Measurements from ENCODE around the gene ROR2.
A peak's percentile ranks its signal among the peaks of the same experiment; 100 is the strongest.

Gene ROR2

DNA sequence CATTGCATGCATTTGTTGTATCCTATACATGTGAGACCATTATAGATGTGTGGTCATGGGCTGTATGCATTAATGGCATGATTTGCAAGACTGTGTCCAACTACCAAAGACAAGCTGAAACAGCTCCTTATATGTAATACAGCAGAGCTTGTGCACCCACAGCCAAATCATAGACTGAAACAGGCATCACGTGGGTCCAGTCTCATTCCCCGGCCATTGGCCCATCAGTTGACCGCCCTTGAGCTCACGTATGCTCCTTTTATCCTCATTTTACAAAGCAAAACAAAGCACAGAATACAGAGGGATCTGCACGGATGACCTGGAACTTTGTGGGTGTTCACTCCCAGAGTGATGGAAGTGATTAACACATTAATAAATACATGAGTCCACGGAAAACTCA lies 109.1 kb downstream of the ROR2 start:
- no peak for DNase-seq (ENCODE audit: low read depth)

DNA sequence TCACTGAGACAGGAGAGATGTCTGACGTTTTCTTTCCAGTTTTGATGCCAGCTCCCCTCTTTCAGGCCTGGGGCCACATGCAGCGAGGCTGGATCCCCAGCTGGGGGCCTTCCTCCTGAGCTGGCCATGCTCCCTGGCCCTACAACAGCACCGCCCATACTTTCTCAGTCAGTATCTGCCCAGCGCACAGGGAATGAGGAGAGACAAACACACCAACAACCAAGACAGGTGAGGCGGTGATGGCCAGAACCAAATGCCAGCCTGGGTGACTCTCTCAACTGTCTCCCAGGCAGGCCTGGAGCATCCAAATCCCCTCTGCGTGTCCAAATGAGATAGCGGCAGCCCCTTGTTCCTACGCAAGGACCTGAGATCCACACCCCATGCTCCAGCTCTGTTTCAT lies 109.6 kb downstream of the ROR2 start:
- DNase-seq (ENCODE audit: low read depth) = no peak

DNA sequence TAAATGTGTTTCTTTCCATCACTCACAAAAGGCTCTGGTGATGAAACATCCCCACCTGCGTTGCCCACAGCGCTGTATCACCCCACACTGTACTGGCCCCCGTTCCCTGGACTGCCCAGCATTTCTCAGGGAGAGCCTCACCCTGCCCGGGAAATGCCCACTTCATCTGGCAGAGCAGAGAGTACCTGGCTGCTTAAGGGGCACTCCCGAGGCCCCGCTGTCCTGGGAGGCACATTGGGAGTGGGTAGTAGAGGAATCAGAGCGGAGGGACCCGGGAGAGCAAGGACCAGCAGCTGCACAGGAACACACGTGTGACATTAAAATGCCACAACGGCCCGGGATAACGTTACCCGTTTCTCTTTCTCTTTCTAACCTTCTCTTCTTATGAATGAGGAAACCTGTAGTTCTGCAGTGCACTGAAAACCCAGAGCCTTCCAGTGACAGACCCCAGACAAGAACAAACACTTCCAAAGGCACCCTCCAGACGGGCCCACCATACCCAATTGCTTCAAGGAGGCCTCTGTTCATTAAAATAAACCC lies 110.0 kb downstream of the ROR2 start:
- no peak for DNase-seq (ENCODE audit: low read depth)

DNA sequence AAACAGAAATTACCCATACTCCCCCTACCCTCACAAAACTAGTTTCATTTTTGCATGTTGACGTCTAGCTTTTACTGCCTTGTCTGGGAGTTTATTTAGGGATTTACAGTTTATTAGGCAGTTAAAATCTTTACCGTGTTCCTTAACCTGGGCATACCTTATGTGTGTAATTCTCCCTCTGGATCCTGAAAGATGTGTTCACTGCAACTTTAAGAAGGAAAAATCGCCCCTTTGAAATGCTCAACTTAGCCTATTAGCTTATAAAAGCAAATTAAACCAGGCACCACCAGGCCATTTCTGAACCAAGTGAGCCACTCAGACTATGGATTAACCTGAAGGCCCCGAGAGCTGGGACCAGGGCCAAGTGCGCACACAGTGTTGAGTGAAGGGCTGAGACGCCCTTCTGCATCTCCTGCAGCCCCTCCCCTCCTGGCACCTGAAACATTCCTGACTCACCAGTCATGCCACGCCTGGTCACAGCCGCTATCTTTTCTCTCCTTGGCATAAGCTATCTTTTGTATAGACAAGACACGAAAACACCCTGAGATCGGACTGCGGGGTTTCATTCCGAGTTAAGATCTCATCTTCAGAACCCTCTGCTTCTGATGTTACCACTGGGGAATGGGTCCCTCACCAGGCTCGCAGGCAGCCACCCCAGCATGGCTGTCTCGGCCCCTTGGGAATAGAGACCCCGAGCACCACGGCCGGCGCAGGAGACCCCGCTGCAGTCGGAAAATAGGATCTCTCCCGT lies 111.9 kb downstream of the ROR2 start:
- peak; percentile 66 for DNase-seq (ENCODE audit: low read depth)

DNA sequence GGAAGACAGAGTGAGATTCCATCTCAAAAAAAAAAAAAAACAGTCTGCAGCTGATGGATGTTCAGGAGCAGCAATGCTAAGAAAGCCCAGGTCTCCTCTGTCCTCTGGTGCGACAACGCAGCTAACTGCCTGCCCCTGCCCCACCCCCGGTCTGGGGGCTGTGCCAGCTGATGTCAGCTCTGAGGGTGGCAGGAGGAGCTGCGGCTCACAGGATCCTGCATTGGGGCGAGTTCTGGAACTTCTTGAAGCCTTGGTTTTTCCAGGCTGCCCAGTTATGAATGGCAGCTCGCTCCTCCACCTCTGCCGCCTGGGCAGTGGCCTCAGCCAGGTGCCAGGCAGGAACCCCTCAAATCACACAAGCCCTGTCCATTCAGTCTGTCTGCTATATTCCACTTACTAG lies 113.5 kb downstream of the ROR2 start:
- no peak for DNase-seq (ENCODE audit: low read depth)

DNA sequence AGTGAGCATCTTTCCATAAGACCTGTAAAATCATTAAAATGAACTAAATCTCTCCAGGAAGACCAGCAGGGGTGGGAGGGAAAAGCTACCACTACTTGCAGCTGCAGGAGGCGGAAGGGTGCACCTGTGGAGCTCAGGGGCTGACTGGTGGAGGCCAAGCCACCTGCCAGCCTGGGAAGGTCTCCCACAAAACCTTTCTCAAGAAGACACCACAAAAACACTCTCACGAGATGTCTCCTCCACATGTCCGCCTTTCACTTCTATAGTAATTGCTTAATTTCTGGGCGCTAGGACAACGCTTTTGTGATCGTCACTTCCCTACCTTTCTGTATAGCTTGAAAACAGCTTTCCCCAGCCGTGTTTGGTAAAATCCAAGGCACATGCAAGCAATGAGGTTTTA lies 114.4 kb downstream of the ROR2 start:
- no peak for DNase-seq (ENCODE audit: low read depth)

DNA sequence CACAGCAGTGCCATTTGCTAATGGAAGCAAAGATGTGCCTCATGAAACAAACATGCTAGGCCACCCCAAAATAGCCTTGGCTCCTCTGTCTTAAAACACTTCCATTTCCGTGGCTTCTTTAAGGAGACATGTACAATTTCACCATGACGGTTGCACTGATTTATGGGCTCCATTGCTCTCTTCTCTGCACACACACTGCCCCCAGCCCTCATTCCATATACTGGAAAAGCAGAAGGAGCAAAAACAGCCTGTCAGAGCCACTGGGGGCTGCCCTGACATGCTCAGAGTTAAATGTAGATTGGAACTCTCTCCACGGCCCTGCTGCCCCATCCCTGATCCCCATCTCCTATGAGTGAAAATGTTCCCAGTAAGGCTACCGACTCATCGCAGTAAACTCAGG lies 114.8 kb downstream of the ROR2 start:
- DNase-seq (ENCODE audit: low read depth) = no peak

DNA sequence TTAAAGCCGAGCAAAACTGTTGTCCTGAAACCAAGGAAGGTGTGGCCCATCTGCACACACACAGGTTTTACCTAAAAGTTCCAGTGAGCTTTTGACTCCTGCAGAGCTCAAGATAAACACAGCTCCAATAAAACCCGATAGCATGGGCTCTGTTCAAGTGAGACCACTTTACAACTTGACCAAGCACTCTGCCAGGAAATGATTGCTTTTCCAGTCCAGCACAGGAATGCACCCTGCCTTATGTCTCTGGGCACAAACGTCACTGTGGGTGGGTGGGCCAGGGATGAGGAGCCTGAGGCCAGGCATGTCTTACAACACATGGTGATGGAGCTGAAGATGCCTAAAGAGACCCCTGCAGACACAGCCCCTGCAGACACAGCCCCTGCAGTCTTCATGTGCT lies 115.3 kb downstream of the ROR2 start:
- no peak for DNase-seq (ENCODE audit: low read depth)

DNA sequence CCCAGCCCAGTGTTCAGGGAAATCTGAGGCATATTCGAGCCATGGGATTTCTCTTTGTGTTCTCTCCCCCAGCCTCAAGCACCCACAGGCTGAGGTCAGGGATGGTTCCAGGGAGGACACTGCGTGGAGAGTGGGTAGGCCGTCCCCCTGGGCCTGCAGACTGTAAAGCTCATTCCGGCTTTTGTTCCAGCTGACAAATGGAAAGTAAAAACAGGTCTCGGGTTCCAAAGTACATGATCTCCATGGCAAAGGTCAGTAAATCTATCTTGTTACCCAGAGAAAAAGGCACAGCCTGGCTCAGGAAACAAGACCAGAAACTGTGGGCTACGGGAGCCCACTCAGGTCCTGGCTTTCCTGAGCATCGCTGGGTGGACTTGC lies 116.2 kb downstream of the ROR2 start:
- DNase-seq (ENCODE audit: low read depth) = no peak

DNA sequence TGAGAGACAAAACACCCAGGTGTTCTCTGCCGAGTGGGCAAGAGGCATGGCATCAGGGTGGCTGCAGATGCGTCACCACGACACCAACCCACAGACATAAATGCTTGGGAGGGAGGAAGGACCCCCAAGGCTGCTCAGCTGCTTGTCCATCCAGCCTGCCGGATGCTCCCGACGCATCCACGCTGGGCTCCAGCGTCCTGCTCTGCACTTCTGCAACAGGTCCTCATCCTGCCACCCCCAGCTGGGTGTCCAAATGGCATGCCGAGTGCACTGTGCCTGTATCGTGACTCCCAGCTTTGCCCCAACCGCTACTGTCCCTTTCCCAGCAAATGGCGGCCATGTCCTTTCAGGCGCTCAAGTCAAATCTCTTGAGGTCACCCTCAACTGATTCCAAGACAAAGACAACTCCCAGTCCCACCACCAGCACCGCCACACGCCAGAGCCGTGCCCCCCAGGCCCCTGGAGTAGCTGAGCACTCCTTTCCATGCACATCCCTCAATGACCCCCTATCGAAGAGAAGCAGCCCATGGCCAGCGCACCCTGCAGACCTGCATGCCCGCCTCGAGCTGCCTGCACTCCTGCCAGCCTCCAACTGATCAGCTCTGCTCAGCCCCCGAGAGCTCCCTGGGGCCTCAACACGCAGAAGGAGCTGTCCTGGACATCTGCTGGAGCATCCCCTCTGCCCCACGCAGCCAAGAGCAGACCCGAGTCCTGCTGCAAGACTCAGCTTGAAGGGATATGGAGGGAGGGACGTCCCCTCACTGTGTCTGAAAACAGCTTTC lies 116.7 kb downstream of the ROR2 start:
- no peak for DNase-seq (ENCODE audit: low read depth)

DNA sequence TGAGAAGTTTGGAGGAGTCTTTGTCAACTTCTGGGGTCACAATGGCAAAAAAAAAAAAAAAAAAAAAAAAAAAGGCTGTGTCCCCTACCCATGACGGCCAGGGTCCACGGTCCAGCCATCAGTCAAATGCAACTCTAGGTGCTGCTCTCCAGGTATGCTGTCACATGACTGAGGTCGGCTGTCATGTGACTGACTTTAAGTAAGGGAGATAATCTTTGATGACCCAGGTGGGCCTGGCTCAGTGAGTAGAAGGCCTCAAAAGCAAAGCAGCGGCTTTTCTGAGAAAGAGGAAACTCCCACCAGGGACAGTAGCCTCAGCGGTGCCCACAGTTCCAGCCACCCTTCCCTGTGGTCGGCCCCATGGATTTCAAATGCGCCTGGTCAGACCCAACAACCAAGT lies 117.7 kb downstream of the ROR2 start:
- DNase-seq (ENCODE audit: low read depth) = no peak

DNA sequence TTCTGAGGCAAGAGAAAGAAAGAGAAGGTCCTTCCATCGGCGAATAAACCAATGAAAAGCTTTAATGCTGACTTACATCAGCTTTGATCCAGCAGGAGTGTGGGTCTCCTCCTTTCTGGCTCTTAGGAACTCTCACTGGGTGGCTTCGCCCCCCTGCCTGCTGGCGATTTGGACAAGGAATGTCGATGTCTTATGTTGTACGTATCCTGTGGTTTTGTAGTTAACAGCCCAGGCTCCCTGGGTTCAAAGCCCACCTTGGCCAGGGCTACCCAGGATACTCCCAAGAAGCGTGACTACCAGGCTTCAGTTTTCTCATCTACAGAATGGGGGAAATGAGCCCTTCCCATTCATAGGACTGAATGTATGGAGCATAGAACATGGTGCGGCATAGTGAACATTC lies 124.2 kb downstream of the ROR2 start:
- DNase-seq (ENCODE audit: low read depth) = no peak

DNA sequence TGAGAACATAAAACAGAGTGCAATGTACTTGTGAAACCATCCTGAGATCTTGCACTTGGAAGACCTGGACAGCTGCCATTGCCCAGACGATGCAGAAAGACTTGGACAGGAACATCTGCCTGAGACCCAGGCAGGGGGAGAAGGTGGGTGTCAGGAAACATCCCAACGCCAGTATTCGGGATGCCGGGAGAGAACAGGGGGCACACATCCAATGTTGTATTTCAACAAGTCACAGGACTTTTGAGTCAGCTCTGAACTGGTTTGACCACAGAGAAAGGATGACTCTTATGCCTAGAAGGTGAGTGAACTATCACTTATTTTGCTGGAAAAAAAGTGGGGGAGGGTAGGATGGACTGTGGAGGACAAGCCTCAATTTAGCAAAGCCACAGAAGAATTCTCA lies 124.6 kb downstream of the ROR2 start:
- no peak for DNase-seq (ENCODE audit: low read depth)

DNA sequence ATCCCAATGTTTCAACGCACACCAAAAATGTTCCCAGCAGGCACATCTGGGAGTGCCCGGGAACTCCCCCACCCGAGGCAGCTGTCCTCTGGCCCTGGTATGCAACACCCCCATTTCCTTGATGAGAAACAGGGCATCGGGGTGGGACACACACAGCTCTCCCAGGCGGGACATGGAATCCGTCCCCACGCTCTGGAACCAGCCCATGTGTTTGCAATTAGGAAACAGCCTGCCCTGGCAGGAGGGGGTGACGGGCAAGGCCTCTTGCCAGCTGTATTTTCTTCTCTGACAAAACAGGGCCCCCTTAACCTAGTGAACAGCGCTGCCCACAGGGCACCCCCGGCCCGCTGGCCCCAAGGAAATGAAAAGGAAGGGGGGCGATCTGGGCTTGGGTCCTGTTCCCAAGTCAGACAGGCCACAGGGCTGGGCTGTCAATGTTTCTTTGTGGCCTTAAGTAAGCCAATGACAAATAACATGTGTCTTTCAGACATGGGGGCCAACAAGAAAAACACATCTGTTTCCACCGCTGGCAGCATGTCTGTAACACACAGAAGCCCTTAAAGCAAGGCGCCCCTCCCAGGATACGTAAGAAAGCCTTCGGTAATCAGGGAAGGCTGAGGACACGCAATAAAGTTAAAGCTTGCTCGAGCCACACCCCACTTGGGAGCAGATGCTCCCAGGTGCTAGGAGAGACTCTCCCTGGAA lies 125.3 kb downstream of the ROR2 start:
- no peak for DNase-seq (ENCODE audit: low read depth)

DNA sequence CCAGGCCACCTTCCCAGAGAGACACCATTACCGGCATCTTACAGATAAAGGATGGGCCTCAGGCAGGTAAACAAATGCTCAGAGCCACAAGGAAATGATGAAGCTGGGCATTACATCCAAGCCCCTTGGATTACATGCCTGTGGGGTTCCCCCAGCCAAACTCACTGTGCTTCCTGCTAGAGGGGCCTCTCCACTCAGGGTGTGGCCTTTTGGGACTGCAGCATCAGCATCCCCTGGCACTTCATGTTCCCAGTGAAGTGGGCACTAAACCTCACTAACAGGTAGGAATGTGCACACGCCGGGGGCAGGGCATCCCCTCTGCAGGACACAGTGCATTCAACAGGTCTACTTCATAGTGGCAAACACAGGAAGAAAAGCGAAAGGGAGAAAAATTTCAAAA lies 125.9 kb downstream of the ROR2 start:
- DNase-seq (ENCODE audit: low read depth) = no peak

DNA sequence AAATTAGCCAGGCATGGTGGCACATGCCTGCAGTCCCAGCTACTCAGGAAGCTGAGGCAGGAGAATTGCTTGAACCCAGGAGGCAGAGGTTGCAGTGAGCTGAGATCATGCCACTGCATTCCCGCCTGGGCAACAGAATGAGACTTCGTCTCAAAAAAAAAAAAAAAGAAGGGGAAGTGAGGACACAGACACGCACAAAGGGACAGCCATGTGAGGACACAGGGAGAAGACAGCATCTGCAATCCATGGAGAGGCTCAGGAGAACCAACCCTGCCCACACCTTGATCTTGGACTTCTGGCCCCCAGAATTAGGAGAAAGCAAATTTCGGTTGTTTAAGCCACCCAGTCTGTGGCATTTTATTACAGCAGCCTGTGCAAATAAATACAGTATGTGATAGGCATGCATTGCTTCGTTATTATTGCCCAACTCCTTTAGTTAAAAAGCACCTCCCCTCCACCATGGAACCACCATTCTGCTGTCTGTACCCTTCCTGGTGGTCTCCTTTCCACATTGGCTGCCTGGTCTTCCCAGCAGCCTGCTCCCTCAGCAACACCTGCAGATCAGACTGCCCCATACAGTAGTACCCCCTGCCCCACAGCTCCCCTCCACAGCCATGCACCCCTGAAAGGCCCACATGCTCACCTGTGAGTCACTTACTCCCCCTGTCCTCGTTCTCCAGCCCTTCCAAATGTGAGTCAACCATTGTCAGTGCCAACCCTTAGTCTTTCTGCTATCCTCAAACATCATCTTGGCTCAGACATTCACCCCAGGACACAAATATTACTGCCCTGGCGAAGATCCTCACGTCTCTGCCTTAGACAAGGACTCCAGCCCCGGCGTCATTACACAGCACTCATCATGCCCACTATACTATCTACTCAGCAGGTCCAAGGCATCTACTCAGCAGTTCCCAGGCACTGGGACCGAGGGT lies 128.8 kb downstream of the ROR2 start:
- no peak for DNase-seq (ENCODE audit: low read depth)

DNA sequence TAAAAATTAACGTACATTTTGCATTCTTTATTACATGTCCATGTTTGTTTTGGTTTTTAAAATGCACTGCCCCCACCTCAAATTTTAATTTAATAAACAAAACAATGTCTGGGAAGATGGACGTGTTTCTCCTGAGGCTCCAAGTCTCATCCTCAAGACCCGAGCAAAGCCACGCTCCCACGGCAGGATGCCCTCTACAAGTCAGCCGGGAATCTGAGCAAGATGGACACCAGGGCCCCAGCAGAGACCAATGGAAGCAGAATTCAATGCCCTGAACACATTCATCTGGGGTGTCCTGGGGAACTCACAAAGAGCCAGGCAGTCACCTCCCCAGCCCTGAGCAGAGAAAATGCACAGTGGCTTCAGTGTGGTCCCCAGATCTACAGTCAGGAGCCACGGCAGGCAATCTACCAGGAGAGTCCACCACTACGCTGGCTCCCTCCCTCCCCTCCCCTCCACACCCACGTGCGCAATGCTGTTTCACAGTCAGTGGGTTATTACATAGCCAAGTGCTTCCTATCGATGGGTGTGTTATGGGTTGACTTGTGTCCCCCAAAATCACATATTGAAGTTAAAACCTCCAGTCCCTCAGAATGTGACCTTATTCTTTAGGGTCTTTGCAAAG lies 129.8 kb downstream of the ROR2 start:
- no peak for DNase-seq (ENCODE audit: low read depth)

DNA sequence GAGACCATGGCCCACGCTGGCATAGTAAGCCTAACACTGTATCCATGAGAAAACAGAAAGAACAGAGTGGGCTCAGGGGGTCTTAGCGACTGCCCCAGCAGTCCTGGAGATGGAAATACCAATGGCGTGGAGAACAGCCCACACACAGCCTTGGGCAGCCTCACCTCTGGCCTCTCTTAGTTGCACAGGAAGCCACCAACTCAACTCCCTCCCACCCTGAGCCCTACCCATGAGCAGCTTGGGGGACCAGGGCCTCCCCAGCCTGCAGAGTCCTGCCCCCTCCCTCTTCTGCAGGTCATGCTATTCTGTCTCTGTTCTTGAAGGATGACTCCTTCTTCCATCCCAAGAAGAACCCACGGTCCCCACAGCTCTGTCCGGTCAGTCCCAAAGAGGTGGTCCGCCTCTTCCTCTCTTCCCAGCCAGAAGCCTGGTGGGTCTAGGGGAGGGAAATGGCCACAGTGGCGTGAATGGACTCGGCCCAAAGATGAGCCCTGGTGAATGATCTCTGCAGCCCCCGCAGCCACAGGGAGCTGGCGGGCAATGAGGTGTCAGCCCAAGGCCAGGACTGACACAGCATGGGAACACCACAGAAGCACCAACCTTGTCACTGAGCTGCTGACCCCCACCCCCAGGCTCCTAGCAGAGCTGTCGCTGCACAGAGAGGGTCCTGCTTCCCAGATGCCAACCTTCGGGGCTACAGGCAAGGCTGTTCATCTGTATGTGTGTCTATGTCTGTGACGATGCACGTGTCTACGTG lies 131.2 kb downstream of the ROR2 start:
- DNase-seq (ENCODE audit: low read depth) = no peak

DNA sequence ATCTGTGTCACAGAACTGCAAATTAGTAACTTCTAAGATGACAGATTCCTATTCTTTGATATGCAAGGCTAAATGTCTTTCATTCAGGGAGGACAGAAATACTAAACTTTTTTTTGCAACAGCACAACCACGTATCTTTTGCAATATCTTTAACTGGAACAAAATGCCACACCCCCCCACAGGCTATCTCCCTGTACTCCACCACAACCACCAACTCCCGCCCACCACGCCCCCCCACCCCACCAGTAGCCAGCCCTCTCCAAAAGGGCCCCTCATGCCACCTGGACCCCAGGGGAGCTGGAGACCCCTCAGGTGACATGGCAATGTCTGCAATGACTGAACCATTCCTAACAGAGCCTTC lies 131.8 kb downstream of the ROR2 start:
- DNase-seq (ENCODE audit: low read depth) = no peak

DNA sequence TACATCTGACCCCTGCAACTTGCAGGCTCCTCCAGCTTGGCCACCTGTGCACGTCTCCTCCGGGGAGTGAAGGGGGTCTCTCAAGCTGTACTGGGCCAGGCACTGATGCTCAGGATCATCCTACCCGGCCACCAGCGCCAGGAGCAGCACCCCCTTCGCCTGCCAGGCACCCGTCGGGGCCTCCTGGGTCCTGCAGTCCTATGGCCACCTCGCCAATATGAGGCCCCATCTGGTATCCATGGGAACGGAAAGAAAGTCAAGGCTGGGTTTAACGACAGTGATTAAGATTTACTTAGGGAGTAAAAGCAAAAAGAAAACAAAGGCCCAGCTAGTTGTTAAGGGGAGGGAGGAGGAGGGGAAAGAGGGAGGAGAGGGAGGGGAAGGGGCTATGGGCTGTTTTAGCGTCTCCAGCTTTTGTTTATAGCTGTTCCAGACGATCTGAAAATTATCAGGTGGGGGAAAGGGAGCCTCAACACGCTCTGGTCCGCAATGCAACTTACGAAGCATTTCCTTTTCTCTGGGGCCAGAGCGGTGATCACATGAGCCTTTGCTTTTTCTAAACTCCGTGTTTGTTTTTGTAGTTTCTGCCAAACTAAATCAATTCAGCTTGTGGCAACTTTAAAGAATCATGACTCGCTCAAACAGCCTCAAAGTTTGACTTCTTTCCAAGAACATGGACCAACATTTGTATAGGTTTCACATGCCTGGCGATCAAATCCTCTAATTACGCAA lies 132.4 kb downstream of the ROR2 start:
- DNase-seq (ENCODE audit: low read depth) = peak; percentile 87

Measured in iris pigment epithelial cell (primary cell).